ENCODE data around the gene TASP1. TPM values are rescaled to one million over a fixed set of nuclear protein-coding genes. Genes with fewer than 3 reads are reported as not detected.
A peak's percentile ranks its signal among the peaks of the same experiment; 100 is the strongest.

TASP1 gene
- total RNA-seq, 1 experiment from 2014 or later, result 6.3 TPM

DNA sequence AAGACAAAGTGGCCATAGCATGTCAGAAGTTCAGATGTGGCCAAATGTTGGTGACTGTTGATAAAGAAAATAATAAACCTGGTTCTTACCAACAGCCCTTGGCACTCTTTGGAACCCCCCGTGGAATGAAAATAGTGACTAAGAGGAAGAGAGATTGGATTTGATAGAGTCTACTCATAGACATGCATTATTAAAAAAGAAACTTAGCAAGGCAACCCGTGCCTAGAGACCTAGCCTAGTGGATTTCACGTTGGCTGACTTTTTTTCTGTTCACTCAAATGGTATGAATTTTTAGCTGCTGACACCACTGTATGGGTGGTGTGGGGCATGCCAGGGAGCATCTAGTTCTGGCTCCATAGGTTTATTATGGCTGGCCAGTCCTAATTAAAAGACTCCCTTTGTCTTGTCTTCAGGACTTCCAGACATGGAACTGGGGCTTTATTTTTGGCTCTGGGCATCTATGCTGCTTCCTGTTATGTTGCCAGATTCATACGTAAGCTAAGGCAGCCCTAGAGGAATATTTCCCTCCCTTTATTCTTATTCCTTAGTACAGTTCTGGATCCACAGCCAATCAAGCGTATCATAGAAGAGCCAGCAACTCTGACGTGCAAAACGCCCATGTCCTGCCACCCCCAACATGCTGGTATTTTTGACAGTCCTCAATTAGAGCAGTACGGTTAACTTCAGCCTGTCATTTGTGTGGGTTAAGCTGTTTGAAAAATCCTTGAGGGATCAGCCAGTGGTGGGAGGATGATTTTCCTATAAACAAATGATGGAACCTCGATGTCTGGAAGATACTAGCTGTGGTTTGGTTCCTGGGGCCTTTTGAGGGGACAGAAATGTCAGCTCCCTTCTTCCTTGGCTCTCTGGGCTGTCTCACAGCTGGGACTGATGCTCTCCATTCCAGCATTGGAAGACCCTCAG lies 290.2 kb downstream of the TASP1 start:
- DNase-seq (ENCODE audit: low read depth), result peak; percentile 77

GRCh38 chr20:13344671-13345070 lies 294.1 kb downstream of the TASP1 start:
- DNase-seq (ENCODE audit: low read depth), result peak; percentile 62

DNA sequence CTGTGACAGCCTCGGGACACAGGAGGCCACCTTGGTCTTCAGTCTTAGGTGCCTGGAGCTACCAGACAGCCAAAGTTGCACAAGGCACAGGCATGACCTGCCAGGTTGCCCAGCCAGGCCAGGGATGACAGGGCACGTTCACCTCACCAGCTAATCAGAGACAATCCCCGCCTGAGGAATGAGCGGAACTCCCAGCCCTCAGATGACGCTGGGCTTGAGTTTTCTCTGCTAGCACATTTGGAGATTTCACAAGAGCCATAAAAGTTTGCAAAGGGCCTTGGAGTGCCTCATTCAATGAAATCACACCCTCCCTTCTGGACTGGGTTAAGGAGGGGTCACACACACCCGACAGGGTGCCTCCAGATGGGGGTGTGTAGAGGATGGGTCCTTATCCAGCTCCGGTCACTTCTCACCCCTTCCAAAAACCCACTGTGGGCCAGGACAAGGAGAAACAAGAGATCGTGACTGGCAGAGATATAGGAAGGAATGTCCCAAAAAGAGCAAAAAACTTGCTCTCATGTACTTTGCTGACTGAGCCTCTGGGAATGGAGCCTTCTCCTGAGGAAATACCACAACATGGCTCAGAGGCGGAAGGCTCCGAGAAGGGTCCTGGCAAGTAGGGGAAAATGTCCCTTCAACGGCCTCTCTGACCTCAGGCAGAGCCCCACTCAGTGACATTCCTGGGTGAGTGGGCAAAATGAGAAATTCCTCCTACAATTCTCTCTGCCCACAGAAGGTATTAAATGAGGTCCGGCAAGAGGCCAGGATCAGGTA lies 296.1 kb downstream of the TASP1 start:
- DNase-seq (ENCODE audit: low read depth), result no peak

GRCh38 chr20:13341737-13342393 lies 296.9 kb downstream of the TASP1 start:
- DNase-seq (ENCODE audit: low read depth), result no peak

DNA sequence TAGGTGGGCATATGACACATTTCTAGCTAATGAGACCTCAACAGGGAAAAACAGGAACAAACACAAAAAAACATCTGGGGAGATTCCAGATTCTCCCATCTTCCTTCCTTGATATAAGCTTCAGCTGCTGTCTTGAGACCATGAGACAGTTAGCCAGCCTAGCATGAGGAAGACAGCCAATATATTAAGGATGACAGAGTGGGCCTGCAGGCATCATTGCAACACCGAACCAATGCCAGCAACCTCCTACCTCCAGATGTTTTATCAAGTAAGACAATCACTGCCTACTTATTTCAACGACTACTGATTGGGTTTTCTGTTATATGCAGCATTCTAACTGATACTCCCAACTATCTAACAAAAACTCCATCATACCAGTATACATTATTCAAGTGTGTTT lies 298.6 kb downstream of the TASP1 start:
- DNase-seq (ENCODE audit: low read depth), result no peak

Other genes starting within 250 kb of the TASP1 start
- gene ESF1, start 146.0 kb upstream of the TASP1 start, total RNA-seq (2014; rRNA removed; shearing (Covaris generic)), result 9.5 and 16.1 TPM in 2 replicates
- 27.6 and 43.6 TPM in 2 replicates for gene NDUFAF5, start 146.1 kb upstream of the TASP1 start, total RNA-seq (2014; rRNA removed; shearing (Covaris generic))